AG09319 (cell line): ENCODE measurements around the gene TMEM81.

Source experiments
- DNase-seq: peaks from one replicate; pipeline ENCODE4 v3.0.0-alpha.2; 2010; ENCODE audit warnings: low read depth; ENCODE audit errors: extremely low read depth
- TF ChIP-seq, protein P1 (sequence below): IDR thresholded peaks from 2 replicates; pipeline ENCODE4 v1.5.1; 2011; ENCODE audit warnings: low read depth, mild to moderate bottlenecking, inconsistent platforms, low read length, moderate library complexity

Gene TMEM81

DNA sequence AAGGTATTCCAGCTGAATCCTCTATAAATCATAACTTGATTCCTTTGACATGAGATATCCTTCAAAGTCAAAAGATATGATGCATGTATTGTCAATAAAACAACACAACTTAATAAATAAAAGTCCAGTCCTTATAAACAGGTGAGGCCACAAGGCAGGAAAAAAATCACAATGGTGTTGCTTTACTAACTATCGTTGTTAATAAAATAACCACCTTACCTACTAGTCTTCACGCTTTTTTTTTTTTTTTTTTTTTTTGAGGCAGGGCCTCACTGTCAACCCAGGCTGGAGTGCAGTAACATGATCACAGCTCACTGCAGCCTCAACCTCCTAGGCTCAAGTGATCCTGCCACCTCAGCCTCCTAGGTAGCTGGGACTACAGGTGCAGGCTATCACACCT, at the start of gene TMEM81:
Gene TMEM81, minus strand, starts transcription at position 101 of the 400 bp plus-strand sequence. CDS start 140 bp downstream, outside the sequence.
- DNase-seq: no peak
- TF ChIP-seq, protein P1, sequence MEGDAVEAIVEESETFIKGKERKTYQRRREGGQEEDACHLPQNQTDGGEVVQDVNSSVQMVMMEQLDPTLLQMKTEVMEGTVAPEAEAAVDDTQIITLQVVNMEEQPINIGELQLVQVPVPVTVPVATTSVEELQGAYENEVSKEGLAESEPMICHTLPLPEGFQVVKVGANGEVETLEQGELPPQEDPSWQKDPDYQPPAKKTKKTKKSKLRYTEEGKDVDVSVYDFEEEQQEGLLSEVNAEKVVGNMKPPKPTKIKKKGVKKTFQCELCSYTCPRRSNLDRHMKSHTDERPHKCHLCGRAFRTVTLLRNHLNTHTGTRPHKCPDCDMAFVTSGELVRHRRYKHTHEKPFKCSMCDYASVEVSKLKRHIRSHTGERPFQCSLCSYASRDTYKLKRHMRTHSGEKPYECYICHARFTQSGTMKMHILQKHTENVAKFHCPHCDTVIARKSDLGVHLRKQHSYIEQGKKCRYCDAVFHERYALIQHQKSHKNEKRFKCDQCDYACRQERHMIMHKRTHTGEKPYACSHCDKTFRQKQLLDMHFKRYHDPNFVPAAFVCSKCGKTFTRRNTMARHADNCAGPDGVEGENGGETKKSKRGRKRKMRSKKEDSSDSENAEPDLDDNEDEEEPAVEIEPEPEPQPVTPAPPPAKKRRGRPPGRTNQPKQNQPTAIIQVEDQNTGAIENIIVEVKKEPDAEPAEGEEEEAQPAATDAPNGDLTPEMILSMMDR: no peak

DNA sequence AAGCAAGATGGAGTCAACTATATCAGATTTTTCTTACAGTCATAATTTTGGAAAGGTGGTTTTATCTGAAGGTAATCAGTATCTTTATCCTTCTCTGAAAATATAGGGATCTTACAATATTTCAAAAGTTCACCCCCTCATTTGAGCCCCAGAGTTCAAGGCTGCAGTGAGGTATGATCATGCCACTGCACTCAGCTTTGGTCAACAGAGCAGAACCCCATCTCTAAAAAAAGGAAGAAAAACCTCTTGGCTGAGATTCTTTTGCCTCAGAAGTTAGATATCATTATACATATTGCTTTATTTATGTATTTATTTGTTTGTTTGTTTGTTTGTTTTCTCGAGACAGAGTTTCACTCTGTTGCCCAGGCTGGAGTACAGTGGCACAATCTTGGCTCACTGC, 49.0 kb upstream of the TMEM81 start:
- TF ChIP-seq, protein P1: no peak
- no peak for DNase-seq

- no peak for DNase-seq
- TF ChIP-seq, protein P1: no peak
Measured at GRCh38 chr1:205129447-205130029, 45.3 kb upstream of the TMEM81 start.

GRCh38 chr1:205128050-205128449, 43.8 kb upstream of the TMEM81 start:
- TF ChIP-seq, protein P1: no peak

GRCh38 chr1:205127646-205128045, 43.4 kb upstream of the TMEM81 start:
- DNase-seq: no peak
- TF ChIP-seq, protein P1: no peak

More at GRCh38 chr1:205128050-205128449, 43.8 kb upstream of the TMEM81 start:
- no peak for DNase-seq

DNA sequence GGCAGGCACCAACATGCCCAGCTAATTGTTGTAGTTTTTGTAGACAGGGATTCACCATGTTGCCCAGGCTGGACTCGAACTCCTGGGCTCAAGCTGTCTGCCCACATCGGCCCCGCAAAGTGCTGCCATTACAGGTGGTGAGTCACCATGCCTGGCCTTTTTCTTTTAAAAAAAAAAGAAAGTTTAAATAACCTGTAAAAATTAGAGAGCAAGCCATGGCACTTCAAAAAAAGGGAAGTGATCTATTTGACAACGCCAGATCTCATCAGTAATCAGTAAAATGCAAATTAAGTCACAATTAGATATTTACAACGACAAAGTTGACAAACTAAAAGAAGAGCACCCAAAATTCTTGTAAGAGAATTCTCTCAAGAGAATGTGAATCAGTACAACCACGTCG, 40.5 kb upstream of the TMEM81 start:
- TF ChIP-seq, protein P1: no peak
- no peak for DNase-seq

GRCh38 chr1:205122489-205122882, 38.2 kb upstream of the TMEM81 start:
- TF ChIP-seq, protein P1: no peak
- no peak for DNase-seq
